Activated T-cell treated with anti-CD3 and anti-CD28 coated beads for 4 hours (primary cell): ENCODE results near the gene KLHL7.
"Not testable (repeated sequence)": the region's sequence is repeated elsewhere in the genome, so short reads cannot be mapped to it uniquely, and the experiment has no call there.

Experiments used
- DNase-seq: peaks from one replicate; pipeline ENCODE4 v3.0.0-alpha.2; 2020

KLHL7 gene

GRCh38 chr7:23184709-23185359 lies 79.2 kb downstream of the KLHL7 start:
- DNase-seq, result no peak

GRCh38 chr7:23185980-23186379 lies 80.4 kb downstream of the KLHL7 start:
- no peak for DNase-seq

GRCh38 chr7:23191022-23191421 lies 85.4 kb downstream of the KLHL7 start:
- no peak for DNase-seq

- not testable (repeated sequence) for DNase-seq
Observed at GRCh38 chr7:23193650-23194227, 88.2 kb downstream of the KLHL7 start.

DNA sequence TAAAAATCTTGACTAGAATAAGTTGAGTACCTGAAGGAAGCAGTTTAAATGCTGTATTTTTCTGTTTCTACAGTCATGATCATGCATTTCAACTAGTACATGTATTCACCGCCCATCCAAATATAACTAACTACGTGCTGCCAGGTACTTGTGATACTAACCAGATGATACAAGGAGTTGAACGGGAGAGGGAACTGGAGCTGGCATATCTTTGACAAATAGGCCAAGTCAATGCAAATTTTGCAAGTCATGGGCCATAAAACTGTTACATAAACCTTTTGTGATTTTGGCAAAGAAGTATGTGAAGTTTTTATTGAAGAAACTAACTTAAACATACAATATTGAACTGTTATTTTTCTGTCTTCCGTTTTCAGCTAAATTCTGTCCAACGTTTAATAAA lies 90.7 kb downstream of the KLHL7 start:
- no peak for DNase-seq

GRCh38 chr7:23197745-23198144 lies 92.2 kb downstream of the KLHL7 start:
- not testable (repeated sequence) for DNase-seq

- DNase-seq, result no peak
Observed at GRCh38 chr7:23200331-23200730, 94.7 kb downstream of the KLHL7 start.

- no peak for DNase-seq
Observed at GRCh38 chr7:23204241-23204640, 98.7 kb downstream of the KLHL7 start.

- DNase-seq, result no peak
Observed at GRCh38 chr7:23205577-23205908, 100.0 kb downstream of the KLHL7 start.

GRCh38 chr7:23205909-23206767 lies 100.6 kb downstream of the KLHL7 start:
- no peak for DNase-seq

DNA sequence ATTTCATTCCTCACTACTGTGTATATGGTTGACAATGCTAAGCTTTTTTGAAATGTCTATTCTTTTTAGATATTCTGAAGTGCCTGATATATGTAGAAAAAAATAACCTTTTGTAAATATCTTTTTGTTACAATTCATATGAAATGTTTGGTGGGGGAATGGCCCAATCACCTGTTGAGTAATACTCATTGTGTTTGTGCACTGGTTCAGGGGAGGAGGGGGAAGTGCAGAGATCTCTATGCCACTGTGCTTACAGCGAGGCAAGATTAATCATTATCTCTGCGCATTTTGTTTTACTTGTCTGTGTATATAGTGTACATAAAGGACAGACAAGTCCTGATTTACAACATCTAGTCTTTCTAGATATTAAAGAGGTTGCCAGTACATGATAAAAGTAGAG lies 101.4 kb downstream of the KLHL7 start:
- no peak for DNase-seq

- DNase-seq, result no peak
Observed at GRCh38 chr7:23207884-23208283, 102.3 kb downstream of the KLHL7 start.

- DNase-seq, result no peak
Observed at GRCh38 chr7:23208316-23208715, 102.7 kb downstream of the KLHL7 start.

GRCh38 chr7:23210506-23210905 lies 104.9 kb downstream of the KLHL7 start:
- no peak for DNase-seq

GRCh38 chr7:23211589-23211988 lies 106.0 kb downstream of the KLHL7 start:
- no peak for DNase-seq

DNA sequence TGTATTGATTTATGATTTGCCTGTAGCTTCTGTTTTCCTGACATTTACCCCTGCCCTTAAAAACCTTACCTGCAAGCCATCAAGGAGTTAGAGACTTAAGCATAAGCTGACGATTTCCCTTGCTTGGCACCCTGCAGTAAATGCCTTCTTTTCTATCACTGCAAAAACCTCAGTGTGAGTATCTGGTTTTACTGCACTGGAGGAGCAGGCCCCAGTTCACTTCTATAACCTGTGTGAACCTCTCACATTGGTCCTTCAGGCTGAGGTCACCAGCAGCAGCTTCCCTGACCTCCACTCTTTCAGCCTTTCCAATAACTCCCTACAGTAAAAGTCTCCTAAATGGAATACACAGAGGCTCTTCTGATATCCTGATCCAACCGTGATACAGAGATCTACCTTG lies 106.8 kb downstream of the KLHL7 start:
- DNase-seq, result no peak

- no peak for DNase-seq
Observed at GRCh38 chr7:23212841-23213240, 107.3 kb downstream of the KLHL7 start.

- no peak for DNase-seq
Observed at GRCh38 chr7:23213755-23214154, 108.2 kb downstream of the KLHL7 start.

DNA sequence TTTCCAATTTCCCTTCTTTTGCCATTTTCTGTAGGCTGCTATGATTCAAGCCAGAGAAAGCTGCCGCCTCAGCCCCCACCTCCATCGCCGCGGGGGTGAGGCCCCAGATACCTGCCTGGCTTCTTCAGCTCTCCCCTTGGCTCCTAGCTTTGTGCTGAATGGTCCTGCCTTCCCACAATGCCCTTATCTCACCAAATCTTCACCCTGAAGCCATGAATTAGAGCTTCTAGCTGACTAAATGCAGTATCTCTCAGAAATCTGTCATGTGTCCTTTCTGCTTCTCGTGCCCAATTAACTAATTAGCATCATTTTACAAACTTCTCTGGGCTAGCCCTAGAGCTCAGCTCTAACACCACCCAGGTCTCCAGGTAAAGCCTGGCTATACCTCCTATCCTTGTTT lies 108.8 kb downstream of the KLHL7 start:
- no peak for DNase-seq

GRCh38 chr7:23214938-23215337 lies 109.4 kb downstream of the KLHL7 start:
- DNase-seq, result no peak

- no peak for DNase-seq
Observed at GRCh38 chr7:23216021-23216420, 110.4 kb downstream of the KLHL7 start.

DNA sequence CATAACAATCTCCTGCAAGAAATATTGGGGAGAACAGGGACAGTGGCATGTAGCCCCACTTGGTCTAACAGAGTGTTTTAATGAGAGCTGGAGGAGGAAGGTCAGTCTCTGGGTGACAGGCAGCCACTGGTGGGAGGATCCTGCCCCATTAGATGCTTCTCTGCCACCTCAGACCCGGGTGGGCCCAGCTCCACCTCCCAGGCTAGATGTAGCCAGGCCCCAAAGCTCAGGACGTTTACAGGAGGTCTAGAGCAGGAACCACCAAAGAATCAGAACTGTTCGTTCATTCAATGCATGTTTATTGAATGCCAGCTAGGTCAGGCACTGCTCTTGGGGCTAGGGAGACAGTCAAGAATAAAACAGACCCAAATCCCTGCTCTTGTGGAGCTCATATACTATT lies 112.6 kb downstream of the KLHL7 start:
- no peak for DNase-seq

DNA sequence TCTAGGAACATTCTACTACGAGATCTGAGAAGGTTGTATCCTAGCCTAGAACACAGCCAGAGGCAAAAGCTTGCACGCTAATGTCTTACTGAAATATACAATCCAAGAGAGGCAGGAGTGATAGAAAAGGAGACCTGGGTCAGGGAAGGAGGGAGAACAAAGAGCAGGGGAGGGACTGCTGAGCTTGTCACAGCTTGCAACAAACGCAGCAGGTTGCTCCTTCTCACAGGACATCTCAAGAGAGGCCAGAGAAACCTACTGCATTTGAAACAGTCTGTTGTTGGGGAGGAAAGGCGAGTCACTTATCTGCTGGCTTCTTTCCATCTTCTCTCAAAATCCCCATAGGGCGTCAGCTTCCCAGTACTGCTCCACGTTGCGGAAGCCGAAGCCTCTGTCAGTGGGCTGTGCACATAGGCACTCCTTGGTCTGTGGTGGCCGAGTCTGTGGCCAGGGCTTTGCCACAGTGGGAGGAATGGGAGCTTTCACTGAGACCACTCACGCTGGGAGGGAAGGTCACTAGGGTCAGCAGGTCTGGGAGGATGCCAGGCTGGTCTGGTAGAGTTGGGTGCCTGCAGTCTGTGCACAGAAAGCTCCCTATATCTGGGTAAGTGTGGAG lies 115.2 kb downstream of the KLHL7 start:
- no peak for DNase-seq
